CD14-positive monocyte (primary cell): ENCODE data around the gene MFAP1. TPM values are rescaled to one million over a fixed set of nuclear protein-coding genes. Genes with fewer than 3 reads are reported as not detected.

Source experiments
- DNase-seq, 3 donors: peaks; one replicate each; pipeline ENCODE4 v3.0.0-alpha.2; 2011 to 2022
- H2AFZ ChIP-seq: 2 replicates; pipeline ENCODE4 v1.6.0; 2012; ENCODE audit warnings: mild to moderate bottlenecking, low read depth, low read length, inconsistent platforms; ENCODE audit not compliant: insufficient read depth, poor library complexity, severe bottlenecking
- H3K27ac ChIP-seq, 2 donors: 1 replicate in 1 of 2; 2 replicates in 1 of 2; pipeline ENCODE4 v1.5.1; 2012 to 2013; ENCODE audit warnings: low read length in 2 of 2, control low read depth in 1 of 2, inconsistent platforms in 1 of 2, low read depth in 1 of 2, mild to moderate bottlenecking in 1 of 2
- H3K27me3 ChIP-seq, 2 donors: one replicate each; pipeline versions ENCODE4 v1.6.0 to v1.6.1; 2011 to 2013; ENCODE audit warnings: low read length in 2 of 2; ENCODE audit not compliant: control insufficient read depth in 2 of 2, insufficient read depth in 2 of 2
- H3K36me3 ChIP-seq, 2 donors: replicated peaks in 1 of 2; 1 replicate in 1 of 2; 2 replicates in 1 of 2; pipeline versions ENCODE4 v1.5.1 to v1.6.1; 2012 to 2013; ENCODE audit warnings: low read length in 2 of 2, control low read depth in 1 of 2, inconsistent platforms in 1 of 2, mild to moderate bottlenecking in 1 of 2; ENCODE audit not compliant: insufficient read depth in 2 of 2, control insufficient read depth in 1 of 2
- H3K4me1 ChIP-seq, 2 donors: 1 replicate in 1 of 2; 2 replicates in 1 of 2; pipeline versions ENCODE4 v1.5.1 to v1.6.1; 2012 to 2013; ENCODE audit warnings: low read length in 2 of 2, control low read depth in 1 of 2, inconsistent platforms in 1 of 2, mild to moderate bottlenecking in 1 of 2, moderate library complexity in 1 of 2; ENCODE audit not compliant: insufficient read depth in 2 of 2, control insufficient read depth in 1 of 2
- H3K4me2 ChIP-seq: replicated peaks from 2 replicates; pipeline ENCODE3; 2012; ENCODE audit warnings: low read length, moderate library complexity, mild to moderate bottlenecking; ENCODE audit not compliant: poor library complexity, severe bottlenecking; ENCODE audit errors: extremely low read depth
- H3K4me3 ChIP-seq, 3 experiments: fragments of 200-600 bp in 1 of 3; sonication (generic) in 1 of 3; replicated peaks in 1 of 3; 1 replicate in 2 of 3; 2 replicates in 1 of 3; pipeline ENCODE4 v1.5.1; 2011 to 2013; ENCODE audit warnings: low read length in 3 of 3, mild to moderate bottlenecking in 3 of 3, control low read depth in 2 of 3, low read depth in 2 of 3, inconsistent platforms in 1 of 3, moderate library complexity in 1 of 3
- H3K79me2 ChIP-seq: 2 replicates; pipeline ENCODE4 v1.6.0; 2012; ENCODE audit warnings: mild to moderate bottlenecking, control low read depth, inconsistent platforms, low read length, moderate library complexity; ENCODE audit not compliant: insufficient read depth
- H3K9ac ChIP-seq: 2 replicates; pipeline ENCODE4 v1.6.0; 2017; ENCODE audit warnings: low read length, mild to moderate bottlenecking; ENCODE audit not compliant: insufficient read depth, poor library complexity, severe bottlenecking
- H3K9me3 ChIP-seq, 2 donors: replicated peaks in 1 of 2; 1 replicate in 1 of 2; 2 replicates in 1 of 2; pipeline versions ENCODE4 v1.5.1 to v1.6.1; 2012 to 2013; ENCODE audit warnings: low read length in 2 of 2, control low read depth in 1 of 2; ENCODE audit not compliant: control insufficient read depth in 1 of 2, insufficient read depth in 1 of 2
- H4K20me1 ChIP-seq: 2 replicates; pipeline ENCODE4 v1.6.0; 2012; ENCODE audit warnings: mild to moderate bottlenecking, low read length, control low read depth, moderate library complexity; ENCODE audit not compliant: insufficient read depth
- H3K27ac Mint-ChIP-seq, 7 donors: one replicate each; pipeline ENCODE4 v1.8.0; 2020; ENCODE audit warnings: mild to moderate bottlenecking in 7 of 7, mixed read lengths in 7 of 7, moderate library complexity in 6 of 7, inconsistent platforms in 2 of 7
- H3K27me3 Mint-ChIP-seq, 3 donors: one replicate each; pipeline ENCODE4 v1.8.0; 2021 to 2022; ENCODE audit warnings: low read depth in 3 of 3, mild to moderate bottlenecking in 3 of 3, mixed read lengths in 3 of 3, moderate library complexity in 3 of 3, inconsistent platforms in 1 of 3
- H3K36me3 Mint-ChIP-seq, 2 donors: one replicate each; pipeline ENCODE4 v1.8.0; 2020; ENCODE audit warnings: mixed read lengths in 2 of 2, inconsistent platforms in 1 of 2, mild to moderate bottlenecking in 1 of 2
- H3K4me1 Mint-ChIP-seq: one replicate; pipeline ENCODE4 v1.8.0; 2020; ENCODE audit warnings: mild to moderate bottlenecking, mixed read lengths
- H3K4me3 Mint-ChIP-seq, 2 donors: one replicate each; pipeline ENCODE4 v1.8.0; 2020; ENCODE audit warnings: mild to moderate bottlenecking in 2 of 2, mixed read lengths in 2 of 2, moderate library complexity in 1 of 2
- H3K9me3 Mint-ChIP-seq, 7 donors: one replicate each; pipeline ENCODE4 v1.8.0; 2020 to 2022; ENCODE audit warnings: mixed read lengths in 7 of 7, mild to moderate bottlenecking in 6 of 7, moderate library complexity in 6 of 7, inconsistent platforms in 2 of 7
- WGBS: methylation state at CpG from one replicate; pipeline ENCODE4 v1.1.5; 2013; ENCODE audit warnings: missing lambda C conversion rate; ENCODE audit not compliant: insufficient coverage; 5-methylcytosine and 5-hydroxymethylcytosine counted together
- intact Hi-C, 2 donors: fragments of 100-400 bp; cut with micrococcal nuclease; formaldehyde crosslinking; loops; one replicate each; pipeline versions ENCODE4 v1.15.0 to v1.15.1; 2023
- polyA plus RNA-seq, 3 donors: library from polyadenylated mRNA; depleted of rRNA in 1 of 3; unstranded in 2 of 3; stranded (reverse) in 1 of 3; fragments of 300-500 nt in 2 of 3; fragments of >200 nt in 1 of 3; fragmentation: Illumina TruSeq in 2 of 3; gene quantifications; 1 replicate in 2 of 3; 2 replicates in 1 of 3; pipeline ENCODE4 v1.2.3, GENCODE V29; 2012 to 2021
- TF ChIP-seq, protein P1 (sequence below): fragments of 200-600 bp; IDR thresholded peaks from one replicate; pipeline ENCODE4 v1.8.0; 2022; ENCODE audit warnings: antibody characterized with exemption, mild to moderate bottlenecking

MFAP1 gene
- polyA plus RNA-seq, 3 donors: 2.6 to 3.7 (median 3.7) TPM

DNA sequence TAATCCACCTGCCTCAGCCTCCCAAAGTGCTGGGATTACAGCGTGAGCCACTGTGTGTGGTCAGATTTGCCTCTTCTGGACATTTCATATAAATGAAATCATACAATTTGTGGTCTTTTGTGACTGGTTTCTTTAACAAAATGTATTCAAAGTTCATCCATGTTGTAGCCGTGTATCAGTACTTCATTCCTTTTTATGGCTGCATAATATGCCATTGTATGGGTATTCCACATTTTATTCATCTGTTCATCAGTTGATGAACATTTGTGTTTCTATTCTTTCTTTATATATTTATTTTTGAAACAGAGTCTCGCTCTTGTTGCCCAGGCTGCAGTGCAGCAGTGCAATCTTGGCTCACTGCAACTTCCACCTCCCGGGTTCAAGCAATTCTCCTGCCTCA lies 28.1 kb upstream of the MFAP1 start:
- Histone ChIP-seq H3K79me2 (no peaks in the 10 kb centered on the region), H3K4me2 (no peak overlapping the region), H3K36me3 (peaks cover 14 to 48% of the 10 kb centered on the region in 2 donors), H3K27me3 (no peaks in the 10 kb centered on the region), H4K20me1 (no peaks in the 10 kb centered on the region), H3K9ac (no peak overlapping the region), H3K4me1 (no peaks in the 10 kb centered on the region), H3K9me3 (no peaks in the 10 kb centered on the region), H2AFZ (no peak overlapping the region), H3K4me3 (no peak overlapping the region), H3K27ac (no peak overlapping the region)
- H3K4me1 Mint-ChIP-seq: no peaks in the 10 kb centered on the region
- H3K27me3 Mint-ChIP-seq: no peaks in the 10 kb centered on the region
- TF ChIP-seq, protein P1, sequence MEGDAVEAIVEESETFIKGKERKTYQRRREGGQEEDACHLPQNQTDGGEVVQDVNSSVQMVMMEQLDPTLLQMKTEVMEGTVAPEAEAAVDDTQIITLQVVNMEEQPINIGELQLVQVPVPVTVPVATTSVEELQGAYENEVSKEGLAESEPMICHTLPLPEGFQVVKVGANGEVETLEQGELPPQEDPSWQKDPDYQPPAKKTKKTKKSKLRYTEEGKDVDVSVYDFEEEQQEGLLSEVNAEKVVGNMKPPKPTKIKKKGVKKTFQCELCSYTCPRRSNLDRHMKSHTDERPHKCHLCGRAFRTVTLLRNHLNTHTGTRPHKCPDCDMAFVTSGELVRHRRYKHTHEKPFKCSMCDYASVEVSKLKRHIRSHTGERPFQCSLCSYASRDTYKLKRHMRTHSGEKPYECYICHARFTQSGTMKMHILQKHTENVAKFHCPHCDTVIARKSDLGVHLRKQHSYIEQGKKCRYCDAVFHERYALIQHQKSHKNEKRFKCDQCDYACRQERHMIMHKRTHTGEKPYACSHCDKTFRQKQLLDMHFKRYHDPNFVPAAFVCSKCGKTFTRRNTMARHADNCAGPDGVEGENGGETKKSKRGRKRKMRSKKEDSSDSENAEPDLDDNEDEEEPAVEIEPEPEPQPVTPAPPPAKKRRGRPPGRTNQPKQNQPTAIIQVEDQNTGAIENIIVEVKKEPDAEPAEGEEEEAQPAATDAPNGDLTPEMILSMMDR: no peak
- WGBS: no CpG with 5 or more reads among the region's 4 CpGs
- H3K4me3 Mint-ChIP-seq: no peak overlapping the region
- intact Hi-C loops: no loop called here
- H3K36me3 Mint-ChIP-seq: peaks cover 18 to 51% of the 10 kb centered on the region in 2 donors
- no peak for DNase-seq
- peak overlapping the region in 2 of 7 donors; percentile 25 to 77 for H3K27ac Mint-ChIP-seq
- H3K9me3 Mint-ChIP-seq: peaks cover 0 to 2% (median 0%) of the 10 kb centered on the region in 7 donors

DNA sequence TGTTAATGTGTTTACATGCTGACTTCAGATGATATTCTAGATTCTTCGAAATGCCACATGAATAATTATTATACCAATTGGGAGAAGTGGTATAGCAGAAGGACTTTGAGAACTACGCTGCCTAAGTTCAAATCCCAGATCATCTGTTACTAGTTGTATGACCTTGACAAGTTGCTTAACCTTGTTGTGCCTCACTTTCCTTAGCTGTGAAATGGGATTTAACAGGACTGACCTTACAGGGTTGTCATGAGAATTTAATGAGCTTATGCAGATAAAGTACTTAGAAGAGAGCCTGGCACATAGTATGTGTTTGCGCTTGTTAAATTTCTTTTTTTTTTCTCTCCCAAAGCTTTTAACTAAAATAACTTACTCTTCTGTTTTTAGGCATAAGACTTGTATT lies 26.8 kb upstream of the MFAP1 start:
- Histone ChIP-seq H3K9ac (no peak overlapping the region), H3K27ac (no peak overlapping the region), H3K4me1 (no peaks in the 10 kb centered on the region), H2AFZ (no peak overlapping the region), H3K79me2 (no peaks in the 10 kb centered on the region), H3K4me2 (no peak overlapping the region), H4K20me1 (no peaks in the 10 kb centered on the region), H3K9me3 (no peaks in the 10 kb centered on the region), H3K4me3 (no peak overlapping the region), H3K36me3 (peaks cover 13 to 42% of the 10 kb centered on the region in 2 donors), H3K27me3 (no peaks in the 10 kb centered on the region)
- peak overlapping the region in 1 of 7 donors; percentile 31 for H3K27ac Mint-ChIP-seq
- WGBS: no CpG with 5 or more reads among the region's 3 CpGs
- DNase-seq: no peak
- H3K36me3 Mint-ChIP-seq: peaks cover 18 to 51% of the 10 kb centered on the region in 2 donors
- H3K4me1 Mint-ChIP-seq: no peaks in the 10 kb centered on the region
- no peak overlapping the region for H3K4me3 Mint-ChIP-seq
- peaks cover 0 to 2% (median 0%) of the 10 kb centered on the region in 7 donors for H3K9me3 Mint-ChIP-seq
- intact Hi-C loops: no loop called here
- TF ChIP-seq, protein P1: no peak
- no peaks in the 10 kb centered on the region for H3K27me3 Mint-ChIP-seq
